ENCODE measurements around the gene KIAA0930.

GRCh38 chr22:45166932-45167331, 73.8 kb downstream of the KIAA0930 start:
- TF ChIP-seq ZFP69B (tag by site-specific recombination; IDR thresholded peaks at IDR 0.05) (no peak), TSHZ1 (tag by site-specific recombination; IDR thresholded peaks at IDR 0.05; ENCODE audit: borderline replicate concordance) (no peak)
